ENCODE results near the gene KIF13A.

KIF13A gene

GRCh38 chr6:17729223-17730077 is 258.0 kb downstream of the KIF13A start:
- Histone ChIP-seq H3K4me3 (ENCODE audit: low read length) (no peak overlapping the region), H3K9me3 (ENCODE audit: insufficient read depth, low read length) (no peaks in the 10 kb centered on the region), H3K79me2 (ENCODE audit: low read length) (no peaks in the 10 kb centered on the region), H4K20me1 (ENCODE audit: insufficient read depth, low read length) (no peaks in the 10 kb centered on the region), H3K27me3 (ENCODE audit: low read depth, low read length) (no peaks in the 10 kb centered on the region), H3K4me1 (ENCODE audit: low read length) (no peaks in the 10 kb centered on the region), H3K27ac (ENCODE audit: low read length) (no peak overlapping the region), H3K9ac (ENCODE audit: low read length) (no peak overlapping the region), H3K36me3 (replicated peaks; ENCODE audit: low read depth, low read length) (no peaks in the 10 kb centered on the region), H2AFZ (ENCODE audit: low read depth, low read length) (no peak overlapping the region), H3K4me2 (ENCODE audit: low read length) (no peak overlapping the region)
- TF ChIP-seq EZH2phosphoT487 (IDR thresholded peaks at IDR 0.05; ENCODE audit: low read depth) (no peak), CTCF (IDR thresholded peaks at IDR 0.05; ENCODE audit: low read depth, low read length) (no peak)

GRCh38 chr6:17728551-17729222 is 258.7 kb downstream of the KIF13A start:
- H3K36me3 ChIP-seq (replicated peaks; ENCODE audit: low read depth, low read length), result no peaks in the 10 kb centered on the region
- H3K9ac ChIP-seq (ENCODE audit: low read length), result no peak overlapping the region
- H3K9me3 ChIP-seq (ENCODE audit: insufficient read depth, low read length), result no peaks in the 10 kb centered on the region
- no peaks in the 10 kb centered on the region for H3K27me3 ChIP-seq (ENCODE audit: low read depth, low read length)
- no peak overlapping the region for H3K27ac ChIP-seq (ENCODE audit: low read length)
- H3K79me2 ChIP-seq (ENCODE audit: low read length), result no peaks in the 10 kb centered on the region
- H4K20me1 ChIP-seq (ENCODE audit: insufficient read depth, low read length), result no peaks in the 10 kb centered on the region
- no peak overlapping the region for H3K4me2 ChIP-seq (ENCODE audit: low read length)
- no peak for TF ChIP-seq CTCF (IDR thresholded peaks at IDR 0.05; ENCODE audit: low read depth, low read length)
- TF ChIP-seq EZH2phosphoT487 (IDR thresholded peaks at IDR 0.05; ENCODE audit: low read depth), result no peak
- H3K4me3 ChIP-seq (ENCODE audit: low read length), result no peak overlapping the region
- no peaks in the 10 kb centered on the region for H3K4me1 ChIP-seq (ENCODE audit: low read length)
- no peak overlapping the region for H2AFZ ChIP-seq (ENCODE audit: low read depth, low read length)

GRCh38 chr6:17725083-17725482 is 262.4 kb downstream of the KIF13A start:
- TF ChIP-seq EZH2phosphoT487 (IDR thresholded peaks at IDR 0.05; ENCODE audit: low read depth), result no peak
- TF ChIP-seq CTCF (IDR thresholded peaks at IDR 0.05; ENCODE audit: low read depth, low read length), result no peak
- Histone ChIP-seq H3K79me2 (ENCODE audit: low read length) (no peaks in the 10 kb centered on the region), H4K20me1 (ENCODE audit: insufficient read depth, low read length) (no peaks in the 10 kb centered on the region), H2AFZ (ENCODE audit: low read depth, low read length) (no peak overlapping the region), H3K4me1 (ENCODE audit: low read length) (no peaks in the 10 kb centered on the region), H3K4me3 (ENCODE audit: low read length) (no peak overlapping the region), H3K9ac (ENCODE audit: low read length) (no peak overlapping the region), H3K36me3 (replicated peaks; ENCODE audit: low read depth, low read length) (no peaks in the 10 kb centered on the region), H3K4me2 (ENCODE audit: low read length) (no peak overlapping the region), H3K9me3 (ENCODE audit: insufficient read depth, low read length) (no peaks in the 10 kb centered on the region), H3K27me3 (ENCODE audit: low read depth, low read length) (no peaks in the 10 kb centered on the region; the same call in 1 of the 2 replicates), H3K27ac (ENCODE audit: low read length) (no peak overlapping the region)

- Histone ChIP-seq H3K4me1 (ENCODE audit: low read length) (no peaks in the 10 kb centered on the region), H3K79me2 (ENCODE audit: low read length) (no peaks in the 10 kb centered on the region), H3K36me3 (replicated peaks; ENCODE audit: low read depth, low read length) (no peaks in the 10 kb centered on the region), H4K20me1 (ENCODE audit: insufficient read depth, low read length) (no peaks in the 10 kb centered on the region), H3K27me3 (ENCODE audit: low read depth, low read length) (no peaks in the 10 kb centered on the region; the same call in 1 of the 2 replicates), H3K4me2 (ENCODE audit: low read length) (no peak overlapping the region), H2AFZ (ENCODE audit: low read depth, low read length) (no peak overlapping the region), H3K4me3 (ENCODE audit: low read length) (no peak overlapping the region), H3K9me3 (ENCODE audit: insufficient read depth, low read length) (no peaks in the 10 kb centered on the region), H3K27ac (ENCODE audit: low read length) (no peak overlapping the region), H3K9ac (ENCODE audit: low read length) (no peak overlapping the region)
- TF ChIP-seq EZH2phosphoT487 (IDR thresholded peaks at IDR 0.05; ENCODE audit: low read depth), result no peak
- TF ChIP-seq CTCF (IDR thresholded peaks at IDR 0.05; ENCODE audit: low read depth, low read length), result no peak
These were observed 263.1 kb downstream of the KIF13A start for GRCh38 chr6:17724341-17724740.
